HG02840 (cell line): ENCODE results near the gene KLK11.

Experiments
- ATAC-seq: cut with Tn5 transposase; IDR thresholded peaks from one replicate; pipeline ENCODE4 v1.9.1; 2021; ENCODE audit warnings: mild to moderate bottlenecking, moderate library complexity, moderate number of reproducible peaks; ENCODE audit not compliant: unreplicated experiment, low FRiP score

The KLK11 gene, protein sequence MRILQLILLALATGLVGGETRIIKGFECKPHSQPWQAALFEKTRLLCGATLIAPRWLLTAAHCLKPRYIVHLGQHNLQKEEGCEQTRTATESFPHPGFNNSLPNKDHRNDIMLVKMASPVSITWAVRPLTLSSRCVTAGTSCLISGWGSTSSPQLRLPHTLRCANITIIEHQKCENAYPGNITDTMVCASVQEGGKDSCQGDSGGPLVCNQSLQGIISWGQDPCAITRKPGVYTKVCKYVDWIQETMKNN

DNA sequence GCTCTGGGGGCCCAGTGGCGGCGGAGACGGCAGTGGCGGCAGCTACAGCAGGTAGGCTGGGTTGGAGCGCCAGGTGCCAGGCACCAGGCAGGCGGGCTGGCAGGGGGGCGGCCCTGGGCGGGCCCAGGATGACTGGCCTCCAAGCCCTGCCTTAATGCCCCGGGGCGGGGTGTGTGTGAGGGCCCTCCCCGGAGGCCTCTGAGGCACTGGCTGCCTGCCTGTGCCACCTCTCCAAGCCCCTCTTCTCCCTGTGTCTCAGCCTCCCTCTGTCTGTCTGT is at the start of gene KLK11:
TSS of gene KLK11 (minus strand) at position 63 of the 278 bp plus-strand sequence. CDS start 985 bp downstream, outside the sequence.
- no peak for ATAC-seq

DNA sequence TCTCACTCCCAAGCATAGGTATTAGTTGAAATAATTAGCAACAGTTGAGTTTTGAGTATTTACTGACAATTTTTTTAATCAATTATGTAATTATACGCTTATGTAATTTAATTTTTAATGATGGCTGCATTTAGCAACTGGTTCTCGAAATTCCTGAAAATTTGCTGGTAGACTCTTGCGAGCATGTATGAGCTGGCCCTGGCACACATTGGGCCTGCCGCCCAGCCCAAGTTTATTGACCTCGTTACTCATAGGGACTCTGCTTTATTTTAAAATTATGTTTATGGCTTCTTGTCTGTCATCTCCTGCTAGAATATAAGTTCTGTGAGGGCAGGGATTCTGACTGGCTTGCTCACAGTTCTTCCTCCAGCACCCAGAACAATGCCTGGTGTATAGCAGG is 49.6 kb upstream of the KLK11 start:
- no peak for ATAC-seq

DNA sequence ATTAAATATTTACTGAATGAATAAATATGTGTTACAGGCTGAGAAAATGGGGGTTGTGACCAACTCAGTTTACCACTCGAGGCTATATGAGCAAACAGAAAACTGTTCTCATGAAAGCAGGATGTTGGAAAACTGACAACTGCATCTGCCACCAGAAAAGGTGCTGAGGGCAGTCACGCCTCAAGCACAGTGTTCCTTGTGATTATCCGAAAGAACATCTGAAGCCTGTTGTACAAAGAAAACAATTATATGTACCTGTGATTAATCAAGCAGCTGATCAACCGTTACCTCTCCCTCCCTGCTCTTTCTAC is 44.6 kb upstream of the KLK11 start:
- no peak for ATAC-seq

DNA sequence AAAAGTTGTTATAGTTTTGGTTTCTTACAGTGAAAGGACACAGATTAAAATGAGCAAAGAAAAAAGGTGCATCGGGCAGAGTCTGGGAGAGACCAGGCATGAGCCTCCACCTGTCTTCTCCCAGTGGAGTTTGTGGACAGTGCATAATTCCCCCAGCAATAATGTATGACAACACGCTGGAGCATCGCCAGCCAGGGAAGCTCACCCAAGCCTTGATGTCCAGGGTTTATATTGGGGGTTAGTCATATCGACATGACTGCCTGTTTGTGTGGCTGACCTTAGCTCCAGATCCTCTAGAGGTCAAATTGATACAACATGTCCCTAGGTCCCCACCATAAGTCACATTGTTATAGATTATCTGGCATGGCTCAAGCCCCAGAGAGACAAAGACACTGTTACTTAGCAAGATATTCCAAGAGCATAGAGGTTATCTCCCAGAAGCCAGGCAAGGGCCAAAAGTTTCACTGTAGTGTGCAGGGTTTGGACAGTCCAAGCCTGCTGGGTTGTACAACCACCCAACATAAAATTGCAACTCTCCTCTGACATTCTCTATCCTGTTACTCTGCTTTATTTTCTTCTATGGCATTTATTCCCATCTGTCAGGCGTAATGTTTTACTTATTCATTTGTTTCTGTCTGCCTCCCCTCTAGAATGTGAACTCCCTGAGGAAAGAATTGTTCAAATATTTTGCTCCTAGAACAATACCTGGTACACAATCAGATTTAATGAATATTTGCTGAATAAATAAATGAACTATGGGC is 44.1 kb upstream of the KLK11 start:
- ATAC-seq, result no peak

DNA sequence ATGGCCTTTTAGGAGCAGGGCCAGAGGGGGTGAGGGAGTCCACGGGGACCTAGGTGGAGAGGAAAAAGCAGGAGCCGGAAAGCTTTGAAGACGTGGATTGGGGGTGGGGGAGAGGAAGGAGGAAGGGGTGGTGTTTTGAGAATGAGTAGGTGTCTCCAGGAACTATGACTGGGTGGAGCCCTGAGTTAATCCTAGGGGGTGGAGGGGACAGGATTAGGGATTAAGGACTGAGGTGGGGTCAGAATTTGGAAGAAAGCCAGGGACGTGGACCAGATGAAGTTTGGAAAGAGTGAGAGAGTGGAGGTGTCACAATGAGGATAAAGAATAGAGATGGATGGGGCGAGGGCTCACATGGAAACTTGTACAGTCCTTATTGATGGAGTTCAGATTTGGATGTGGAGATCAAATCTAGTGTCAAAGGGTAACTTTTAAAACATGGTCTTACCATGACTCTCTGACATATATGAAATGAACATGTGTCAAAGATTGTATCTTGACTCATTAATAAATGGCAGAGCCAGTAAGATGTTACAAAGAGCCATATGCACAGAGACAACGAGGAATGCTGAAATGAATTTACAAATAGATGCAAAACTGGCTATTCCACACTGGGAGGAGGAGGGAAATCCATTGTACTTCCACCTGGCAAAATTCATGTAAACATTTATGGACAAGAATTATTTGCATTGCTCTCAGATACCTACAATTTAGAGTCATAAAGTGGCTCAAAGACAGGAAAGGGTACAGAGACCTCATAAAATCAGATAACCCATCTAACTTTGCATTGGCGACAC is 40.2 kb upstream of the KLK11 start:
- ATAC-seq, result no peak

DNA sequence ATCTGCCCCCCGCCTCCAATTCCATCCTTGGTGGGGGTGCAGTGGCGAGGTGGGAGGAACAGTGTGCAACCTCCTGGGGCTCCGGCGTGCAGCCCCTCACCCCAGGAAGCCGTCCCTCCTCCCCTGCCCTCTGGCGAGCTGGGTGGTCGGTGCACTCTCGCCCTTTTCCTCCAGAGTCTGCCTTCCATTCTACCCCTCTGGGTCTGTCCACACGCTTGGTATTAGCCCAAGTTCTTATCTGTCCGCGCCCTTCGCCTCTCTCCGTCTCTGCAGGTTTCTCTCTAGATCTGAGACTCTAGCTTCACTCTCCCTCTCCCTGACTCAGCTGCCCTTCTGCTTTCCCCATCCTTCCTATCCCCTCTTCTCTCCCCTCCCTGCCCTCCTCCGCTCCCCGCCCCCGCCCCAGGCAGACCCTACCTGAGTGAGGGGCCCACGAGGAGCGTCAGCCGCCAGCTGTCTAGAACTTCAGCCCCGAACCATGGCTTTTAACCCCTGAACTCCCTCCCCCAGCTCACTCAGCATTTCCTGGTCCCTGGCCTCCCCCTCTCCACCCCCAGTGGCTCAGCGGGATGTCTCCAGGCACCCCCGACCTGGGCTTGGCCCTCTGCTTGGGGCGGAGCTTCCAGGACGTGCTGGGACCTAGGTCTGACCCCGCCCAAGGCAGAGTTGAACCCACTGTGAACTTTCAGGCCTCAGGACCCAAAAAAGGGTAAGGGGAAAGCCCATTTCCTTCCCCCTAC is 39.0 kb upstream of the KLK11 start:
- no peak for ATAC-seq

DNA sequence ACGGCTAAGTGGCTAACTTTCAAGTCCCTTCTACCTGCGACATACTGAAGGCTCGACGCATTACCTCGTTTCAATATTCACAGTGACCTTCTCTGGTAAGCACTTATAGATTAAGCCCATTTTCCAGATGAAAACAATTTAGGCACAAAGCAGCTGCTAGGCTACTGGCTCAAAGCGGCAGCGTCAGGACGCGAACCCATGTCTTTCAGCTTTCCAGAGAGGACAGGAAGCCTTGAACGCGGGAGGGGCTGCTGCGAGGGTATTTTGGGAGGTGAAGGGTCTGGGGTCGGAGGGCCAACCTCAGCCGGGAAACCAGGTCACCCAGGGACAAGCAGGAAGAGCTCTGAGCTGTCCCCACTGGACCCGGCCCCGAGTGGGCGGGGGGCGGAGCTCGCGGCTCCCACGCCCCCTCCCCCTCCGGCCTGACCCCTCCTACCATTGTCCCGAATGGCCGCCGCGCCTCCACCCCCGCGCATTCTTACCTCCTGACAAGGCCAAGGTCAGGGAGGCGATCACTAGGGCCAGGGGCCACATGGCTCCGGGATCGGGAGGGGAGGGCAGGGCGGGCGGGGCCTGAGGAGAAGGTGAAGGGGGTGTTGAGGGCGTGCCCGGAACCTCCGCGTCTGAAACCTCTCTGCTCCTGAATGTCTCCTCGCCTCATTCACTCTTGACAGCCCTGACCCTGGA is 38.3 kb upstream of the KLK11 start, which contains the start of gene KLK13:
TSS of gene KLK13 (minus strand) at position 559 of the 687 bp plus-strand sequence. CDS start at position 534, 25 bp downstream.
- no peak for ATAC-seq

DNA sequence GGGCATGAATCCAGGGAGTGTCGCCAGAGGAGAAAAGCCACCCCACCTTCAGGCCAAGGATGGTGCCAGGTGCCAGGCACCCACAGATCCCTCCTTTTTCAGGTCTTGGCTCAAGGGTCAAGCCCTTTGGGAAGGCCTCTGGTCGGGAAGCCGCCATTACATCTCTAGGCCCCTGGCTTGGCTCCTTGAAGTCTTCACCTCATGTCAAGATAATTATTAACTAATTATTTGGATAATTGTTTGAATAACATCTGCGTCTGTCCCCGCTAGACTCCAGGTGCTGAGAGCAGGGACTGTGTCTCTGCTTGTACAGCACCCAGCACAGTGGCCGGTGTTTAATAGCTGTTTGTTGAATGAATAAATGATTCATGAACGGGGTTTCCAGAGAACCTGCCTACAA is 37.2 kb upstream of the KLK11 start:
- no peak for ATAC-seq

DNA sequence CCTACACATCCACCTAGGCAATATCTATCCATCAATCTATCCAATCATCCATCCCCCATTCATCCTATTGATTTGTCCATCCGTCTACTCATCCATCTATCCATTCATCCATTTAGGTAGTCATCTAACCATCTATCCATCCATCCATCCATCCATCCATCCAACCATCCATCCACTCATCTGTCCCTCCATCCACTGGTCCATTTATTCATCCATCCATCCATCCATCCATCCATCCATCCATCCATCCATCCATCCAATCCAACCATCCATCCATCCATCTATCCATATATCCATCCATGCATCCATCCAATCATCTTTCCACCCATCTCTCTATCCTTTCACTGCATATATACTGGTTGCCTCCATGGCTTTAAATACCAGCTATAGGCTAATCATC is 34.6 kb upstream of the KLK11 start:
- ATAC-seq, result no peak

DNA sequence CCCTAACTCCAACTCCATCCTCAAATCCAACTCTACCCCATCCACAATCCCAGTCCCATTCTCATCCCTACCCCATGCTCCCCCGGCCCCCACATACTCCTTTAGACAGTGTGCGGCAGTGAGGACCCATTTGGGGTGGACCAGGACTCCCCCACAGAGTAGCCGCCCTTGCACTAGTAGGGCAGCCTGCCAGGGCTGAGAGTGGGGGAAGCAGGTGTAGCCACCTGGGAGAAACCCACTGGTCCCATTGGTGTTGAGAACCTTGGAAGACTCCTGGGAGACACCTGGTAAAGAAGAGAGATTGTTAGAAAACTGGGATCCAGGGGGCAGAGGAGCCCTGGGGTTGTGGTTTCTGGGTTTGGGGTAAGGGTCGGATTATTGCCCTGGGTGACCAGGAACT is 33.9 kb upstream of the KLK11 start:
- no peak for ATAC-seq

DNA sequence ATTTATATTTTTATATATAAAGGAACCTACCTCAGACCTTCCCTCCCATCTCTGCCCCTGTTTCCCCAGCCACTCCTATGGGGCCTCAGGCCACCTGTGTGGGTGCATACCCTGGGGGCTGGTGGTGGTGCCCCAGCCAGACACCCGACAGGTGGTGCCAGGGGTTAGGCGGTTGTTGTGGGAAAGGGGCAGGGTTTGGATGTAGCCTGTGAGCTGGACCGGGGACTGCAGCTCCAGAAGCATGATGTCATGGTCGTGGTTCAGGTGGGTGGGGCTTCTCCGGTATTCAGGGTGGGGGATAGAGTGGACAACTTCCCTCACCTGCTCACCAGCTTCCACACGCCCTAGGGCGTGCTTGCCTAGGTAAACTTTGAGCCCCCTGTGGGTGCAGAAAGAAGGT is 33.3 kb upstream of the KLK11 start:
- ATAC-seq, result no peak

DNA sequence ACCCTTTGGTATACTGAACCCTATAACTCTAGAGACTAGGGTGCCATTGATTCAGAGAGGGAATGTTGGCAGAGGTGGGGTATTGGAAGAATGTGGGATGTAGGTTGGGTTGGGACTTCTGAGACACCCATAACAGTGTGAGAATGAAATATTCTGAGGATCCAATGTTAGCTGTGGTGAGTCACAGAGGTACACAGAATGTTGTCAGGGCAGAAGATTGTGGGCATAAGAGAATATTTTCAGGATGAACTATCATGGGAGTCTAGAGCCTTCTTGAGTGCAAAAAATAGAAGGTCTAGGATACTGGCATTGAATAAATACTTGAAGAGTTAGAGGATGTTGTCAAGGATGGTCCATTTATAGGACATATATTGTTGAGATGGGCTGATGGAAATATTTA is 29.4 kb upstream of the KLK11 start:
- ATAC-seq, result no peak

DNA sequence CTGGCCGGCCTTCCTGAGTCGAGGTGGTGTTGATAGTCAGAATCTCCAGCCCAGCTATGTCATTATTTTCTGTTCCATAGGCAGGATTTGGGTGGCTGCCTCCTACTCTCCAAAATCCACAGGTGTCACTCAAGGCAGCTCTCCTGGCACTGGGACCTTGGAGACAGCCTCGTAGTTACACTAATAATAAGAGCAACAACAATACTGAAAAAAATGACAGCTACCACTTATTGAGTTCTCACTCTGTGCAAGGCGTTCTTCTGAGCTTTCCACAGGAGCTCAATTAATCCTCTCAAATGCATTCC is 20.6 kb upstream of the KLK11 start:
- no peak for ATAC-seq

DNA sequence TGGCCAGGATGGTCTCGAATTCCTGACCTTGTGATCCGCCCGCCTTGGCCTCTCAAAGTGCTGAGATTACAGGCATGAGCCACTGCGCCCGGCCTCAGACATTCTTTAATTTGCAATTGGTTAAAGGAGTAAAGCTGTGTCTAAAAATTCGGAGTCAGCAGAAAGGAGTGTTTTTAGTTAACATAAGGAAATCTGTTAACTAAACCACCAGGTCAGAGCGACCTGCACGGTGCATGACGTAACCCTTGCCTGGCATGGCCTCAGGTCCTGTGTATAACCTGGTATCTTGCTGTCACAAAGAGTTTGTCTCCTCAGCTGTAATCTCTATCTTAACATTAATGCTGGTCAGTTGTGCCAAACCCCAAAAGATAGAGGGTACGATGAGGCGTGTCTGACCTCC is 17.9 kb upstream of the KLK11 start:
- no peak for ATAC-seq

DNA sequence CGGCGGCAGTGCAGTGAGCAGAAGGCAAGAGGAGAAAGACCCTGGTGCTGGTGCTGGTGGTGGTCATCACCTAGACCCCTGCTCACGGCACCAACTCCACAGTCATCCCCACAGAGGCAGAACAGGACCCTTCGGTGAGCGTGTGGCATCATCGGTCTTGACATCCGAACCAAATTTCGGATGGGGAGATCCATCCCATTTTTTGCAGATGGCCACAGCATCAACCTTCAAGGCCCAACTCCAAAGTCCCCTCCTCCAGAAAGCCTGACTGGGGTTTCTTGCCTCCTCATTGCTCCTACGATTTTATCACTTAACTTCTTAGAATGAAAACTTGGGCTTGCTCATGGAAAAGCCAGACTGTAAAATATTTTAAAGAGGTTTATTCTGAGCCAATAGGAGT is 17.1 kb upstream of the KLK11 start:
- no peak for ATAC-seq

DNA sequence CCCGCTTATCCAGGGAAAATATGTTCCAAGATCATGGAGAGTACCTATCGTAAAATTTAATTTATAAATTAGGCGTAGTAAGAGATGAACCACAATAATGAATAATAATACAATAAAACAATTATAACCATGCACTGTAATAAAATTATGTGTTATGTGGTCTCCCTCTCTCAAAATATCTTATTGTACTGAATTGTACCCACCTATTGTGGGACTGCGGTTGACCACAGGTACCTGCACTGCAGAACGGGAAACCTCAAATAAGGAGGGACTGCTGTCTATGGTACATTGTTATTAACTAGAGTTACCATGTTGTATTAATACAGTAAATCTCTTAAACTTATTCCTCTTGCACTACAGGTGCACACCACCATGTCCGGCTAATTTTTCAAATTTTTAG is 13.7 kb upstream of the KLK11 start:
- no peak for ATAC-seq

DNA sequence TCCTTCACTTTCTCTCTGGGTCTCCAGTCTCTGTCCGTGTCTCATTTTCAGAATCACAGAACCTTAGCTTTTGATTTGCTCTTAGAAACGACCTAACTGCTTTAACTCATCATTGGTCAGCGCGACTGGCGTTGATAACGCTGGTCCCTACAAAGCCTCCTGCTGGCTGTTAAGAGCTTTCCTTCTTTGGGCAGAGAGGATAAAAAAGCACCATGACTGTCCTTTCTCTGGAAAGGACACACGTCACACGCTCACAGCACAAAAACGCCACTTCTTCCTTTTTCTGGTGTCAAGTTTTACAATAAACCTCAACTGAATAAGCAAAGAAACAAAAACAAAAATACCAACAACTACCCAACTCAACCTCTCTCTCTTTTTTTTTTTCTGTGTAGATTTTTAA is 10.1 kb upstream of the KLK11 start:
- ATAC-seq, result no peak

DNA sequence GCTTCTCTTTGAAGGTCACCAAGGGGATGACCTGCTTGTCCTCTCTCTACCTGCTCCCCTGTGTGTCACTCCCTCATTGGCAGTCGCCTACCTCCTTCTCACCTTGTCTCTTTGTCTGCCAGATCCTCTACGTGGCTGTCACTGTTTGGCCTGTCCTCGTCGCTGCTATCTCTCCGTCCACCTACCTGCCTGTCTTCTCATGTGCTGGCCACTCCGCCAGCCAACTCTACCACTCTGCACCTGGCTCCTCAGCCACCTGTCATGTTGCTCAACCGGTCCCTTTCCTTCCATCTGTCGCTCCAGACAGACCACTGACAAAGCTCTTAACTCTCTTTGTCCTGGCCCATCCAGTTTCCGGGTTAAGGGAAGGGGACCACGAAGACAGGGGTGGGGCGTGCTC is 8.3 kb upstream of the KLK11 start, which contains the start of gene KLK12:
TSS of gene KLK12 (minus strand) at position 299 of the 400 bp plus-strand sequence. CDS start 381 bp downstream, outside the sequence.
- no peak for ATAC-seq

DNA sequence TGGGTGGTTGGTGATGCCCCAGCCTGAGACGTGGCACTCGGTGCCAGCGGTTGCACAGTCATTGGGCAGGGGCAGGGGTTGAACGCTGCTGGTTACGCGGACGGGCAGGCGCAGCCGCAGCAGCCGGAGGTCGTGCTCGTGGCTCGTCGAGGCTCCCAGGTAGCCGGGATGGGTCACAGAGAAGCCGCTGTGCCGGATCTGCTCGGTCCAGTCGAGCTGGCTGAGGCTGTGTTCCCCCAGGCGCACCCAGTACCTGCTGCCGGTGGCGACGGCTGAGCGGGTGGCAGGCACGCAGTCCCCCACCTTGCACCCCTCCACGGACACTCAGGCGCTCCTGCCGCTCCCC is 5.4 kb upstream of the KLK11 start:
- ATAC-seq, result no peak

DNA sequence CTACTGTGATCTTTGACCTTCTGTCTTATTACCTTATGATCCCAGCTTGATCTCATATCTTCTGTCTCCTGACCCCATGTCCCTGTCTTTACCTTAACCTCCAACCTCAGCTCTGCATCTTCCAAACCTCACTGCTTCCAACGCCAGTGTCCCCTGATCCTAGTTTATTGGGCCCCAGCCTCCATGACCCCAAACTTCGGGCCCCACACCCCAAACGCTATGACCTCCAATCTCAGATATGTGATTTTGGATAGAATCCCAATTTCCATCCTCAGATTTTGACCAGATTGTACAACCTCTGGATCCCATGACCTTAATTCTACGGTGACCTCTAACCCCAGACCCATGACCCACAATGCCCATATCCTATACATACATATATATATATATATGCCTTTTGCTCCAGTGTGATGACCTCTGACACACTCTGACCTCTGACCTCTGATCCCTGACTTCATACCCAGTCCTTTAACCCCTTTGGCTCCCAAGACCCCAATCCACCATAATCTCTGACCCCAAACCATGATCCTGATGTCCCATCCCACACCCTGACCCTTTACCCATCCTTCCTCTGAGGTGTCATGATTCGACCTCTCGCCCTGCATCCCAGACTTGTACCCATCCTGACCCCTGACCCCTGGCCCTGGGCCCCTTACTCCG is 4.9 kb upstream of the KLK11 start:
- no peak for ATAC-seq
